ENCODE data around the gene SST.

SST gene

DNA sequence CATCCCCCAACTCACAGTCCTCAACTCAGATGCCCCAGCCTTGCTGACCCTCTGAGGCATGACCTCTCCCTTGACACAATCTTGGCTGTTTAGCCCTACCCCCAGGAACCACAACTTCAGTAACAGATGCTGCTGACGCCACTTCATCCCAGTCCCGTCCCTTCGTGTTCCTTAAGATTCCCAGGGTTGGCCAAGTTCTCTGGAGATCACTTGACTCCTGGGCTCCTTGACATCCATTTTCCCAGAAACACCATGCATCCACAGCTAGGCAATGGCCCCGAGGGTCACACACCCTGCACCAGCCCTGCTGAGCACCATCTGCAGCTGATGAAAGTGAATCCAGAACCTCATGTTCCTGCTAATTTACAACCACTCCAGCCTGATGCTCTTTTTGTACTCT, 25.3 kb upstream of the SST start:
- TF ChIP-seq ARNTL (CRISPR knock-in tag; IDR thresholded peaks at IDR 0.05; ENCODE audit: borderline replicate concordance, low read depth) (no peak), ESRRG (CRISPR knock-in tag; IDR thresholded peaks at IDR 0.05) (no peak), SNAI2 (CRISPR knock-in tag; IDR thresholded peaks at IDR 0.05) (no peak), ZFP30 (CRISPR knock-in tag; IDR thresholded peaks at IDR 0.05) (no peak), GLIS3 (CRISPR knock-in tag; IDR thresholded peaks at IDR 0.05) (no peak), ZFP3 (CRISPR knock-in tag; IDR thresholded peaks at IDR 0.05) (no peak), ZNF565 (CRISPR knock-in tag; conservative IDR thresholded peaks at IDR 0.05; ENCODE audit: low read depth) (no peak), ZNF8 (CRISPR knock-in tag; IDR thresholded peaks at IDR 0.05) (no peak), OSR1 (CRISPR knock-in tag; IDR thresholded peaks at IDR 0.05) (no peak), ZC3H10 (CRISPR knock-in tag; IDR thresholded peaks at IDR 0.05) (no peak), TCF4 (CRISPR knock-in tag; IDR thresholded peaks at IDR 0.05; ENCODE audit: borderline replicate concordance) (no peak), ISL1 (CRISPR knock-in tag; IDR thresholded peaks at IDR 0.05) (no peak), TOX (CRISPR knock-in tag; IDR thresholded peaks at IDR 0.05; ENCODE audit: borderline replicate concordance) (no peak), ZNF70 (CRISPR knock-in tag; IDR thresholded peaks at IDR 0.05) (no peak), CSDC2 (CRISPR knock-in tag; IDR thresholded peaks at IDR 0.05) (no peak), BACH2 (CRISPR knock-in tag; IDR thresholded peaks at IDR 0.05; ENCODE audit: borderline replicate concordance) (no peak)
- TF ChIP-seq, protein P1, sequence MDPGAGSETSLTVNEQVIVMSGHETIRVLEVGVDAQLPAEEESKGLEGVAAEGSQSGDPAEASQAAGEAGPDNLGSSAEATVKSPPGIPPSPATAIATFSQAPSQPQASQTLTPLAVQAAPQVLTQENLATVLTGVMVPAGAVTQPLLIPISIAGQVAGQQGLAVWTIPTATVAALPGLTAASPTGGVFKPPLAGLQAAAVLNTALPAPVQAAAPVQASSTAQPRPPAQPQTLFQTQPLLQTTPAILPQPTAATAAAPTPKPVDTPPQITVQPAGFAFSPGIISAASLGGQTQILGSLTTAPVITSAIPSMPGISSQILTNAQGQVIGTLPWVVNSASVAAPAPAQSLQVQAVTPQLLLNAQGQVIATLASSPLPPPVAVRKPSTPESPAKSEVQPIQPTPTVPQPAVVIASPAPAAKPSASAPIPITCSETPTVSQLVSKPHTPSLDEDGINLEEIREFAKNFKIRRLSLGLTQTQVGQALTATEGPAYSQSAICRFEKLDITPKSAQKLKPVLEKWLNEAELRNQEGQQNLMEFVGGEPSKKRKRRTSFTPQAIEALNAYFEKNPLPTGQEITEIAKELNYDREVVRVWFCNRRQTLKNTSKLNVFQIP (CRISPR knock-in tag; IDR thresholded peaks at IDR 0.05; ENCODE audit: borderline replicate concordance, low read depth): no peak
- TF ChIP-seq, protein P2, sequence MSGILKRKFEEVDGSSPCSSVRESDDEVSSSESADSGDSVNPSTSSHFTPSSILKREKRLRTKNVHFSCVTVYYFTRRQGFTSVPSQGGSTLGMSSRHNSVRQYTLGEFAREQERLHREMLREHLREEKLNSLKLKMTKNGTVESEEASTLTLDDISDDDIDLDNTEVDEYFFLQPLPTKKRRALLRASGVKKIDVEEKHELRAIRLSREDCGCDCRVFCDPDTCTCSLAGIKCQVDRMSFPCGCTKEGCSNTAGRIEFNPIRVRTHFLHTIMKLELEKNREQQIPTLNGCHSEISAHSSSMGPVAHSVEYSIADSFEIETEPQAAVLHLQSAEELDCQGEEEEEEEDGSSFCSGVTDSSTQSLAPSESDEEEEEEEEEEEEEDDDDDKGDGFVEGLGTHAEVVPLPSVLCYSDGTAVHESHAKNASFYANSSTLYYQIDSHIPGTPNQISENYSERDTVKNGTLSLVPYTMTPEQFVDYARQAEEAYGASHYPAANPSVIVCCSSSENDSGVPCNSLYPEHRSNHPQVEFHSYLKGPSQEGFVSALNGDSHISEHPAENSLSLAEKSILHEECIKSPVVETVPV (CRISPR knock-in tag; IDR thresholded peaks at IDR 0.05): no peak
- TF ChIP-seq, protein P3, sequence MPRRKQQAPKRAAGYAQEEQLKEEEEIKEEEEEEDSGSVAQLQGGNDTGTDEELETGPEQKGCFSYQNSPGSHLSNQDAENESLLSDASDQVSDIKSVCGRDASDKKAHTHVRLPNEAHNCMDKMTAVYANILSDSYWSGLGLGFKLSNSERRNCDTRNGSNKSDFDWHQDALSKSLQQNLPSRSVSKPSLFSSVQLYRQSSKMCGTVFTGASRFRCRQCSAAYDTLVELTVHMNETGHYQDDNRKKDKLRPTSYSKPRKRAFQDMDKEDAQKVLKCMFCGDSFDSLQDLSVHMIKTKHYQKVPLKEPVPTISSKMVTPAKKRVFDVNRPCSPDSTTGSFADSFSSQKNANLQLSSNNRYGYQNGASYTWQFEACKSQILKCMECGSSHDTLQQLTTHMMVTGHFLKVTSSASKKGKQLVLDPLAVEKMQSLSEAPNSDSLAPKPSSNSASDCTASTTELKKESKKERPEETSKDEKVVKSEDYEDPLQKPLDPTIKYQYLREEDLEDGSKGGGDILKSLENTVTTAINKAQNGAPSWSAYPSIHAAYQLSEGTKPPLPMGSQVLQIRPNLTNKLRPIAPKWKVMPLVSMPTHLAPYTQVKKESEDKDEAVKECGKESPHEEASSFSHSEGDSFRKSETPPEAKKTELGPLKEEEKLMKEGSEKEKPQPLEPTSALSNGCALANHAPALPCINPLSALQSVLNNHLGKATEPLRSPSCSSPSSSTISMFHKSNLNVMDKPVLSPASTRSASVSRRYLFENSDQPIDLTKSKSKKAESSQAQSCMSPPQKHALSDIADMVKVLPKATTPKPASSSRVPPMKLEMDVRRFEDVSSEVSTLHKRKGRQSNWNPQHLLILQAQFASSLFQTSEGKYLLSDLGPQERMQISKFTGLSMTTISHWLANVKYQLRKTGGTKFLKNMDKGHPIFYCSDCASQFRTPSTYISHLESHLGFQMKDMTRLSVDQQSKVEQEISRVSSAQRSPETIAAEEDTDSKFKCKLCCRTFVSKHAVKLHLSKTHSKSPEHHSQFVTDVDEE (CRISPR knock-in tag; IDR thresholded peaks at IDR 0.05): no peak
- TF ChIP-seq, protein P4, sequence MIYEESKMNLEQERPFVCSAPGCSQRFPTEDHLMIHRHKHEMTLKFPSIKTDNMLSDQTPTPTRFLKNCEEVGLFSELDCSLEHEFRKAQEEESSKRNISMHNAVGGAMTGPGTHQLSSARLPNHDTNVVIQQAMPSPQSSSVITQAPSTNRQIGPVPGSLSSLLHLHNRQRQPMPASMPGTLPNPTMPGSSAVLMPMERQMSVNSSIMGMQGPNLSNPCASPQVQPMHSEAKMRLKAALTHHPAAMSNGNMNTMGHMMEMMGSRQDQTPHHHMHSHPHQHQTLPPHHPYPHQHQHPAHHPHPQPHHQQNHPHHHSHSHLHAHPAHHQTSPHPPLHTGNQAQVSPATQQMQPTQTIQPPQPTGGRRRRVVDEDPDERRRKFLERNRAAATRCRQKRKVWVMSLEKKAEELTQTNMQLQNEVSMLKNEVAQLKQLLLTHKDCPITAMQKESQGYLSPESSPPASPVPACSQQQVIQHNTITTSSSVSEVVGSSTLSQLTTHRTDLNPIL (CRISPR knock-in tag; IDR thresholded peaks at IDR 0.05; ENCODE audit: low read depth): no peak
- ATAC-seq: no peak

- ATAC-seq: no peak
- TF ChIP-seq SNAI2 (CRISPR knock-in tag; IDR thresholded peaks at IDR 0.05): no peak
These were observed 24.6 kb upstream of the SST start for GRCh38 chr3:187694801-187695200.

GRCh38 chr3:187693431-187693830, 23.2 kb upstream of the SST start:
- TF ChIP-seq, protein P3 (CRISPR knock-in tag; IDR thresholded peaks at IDR 0.05): no peak
- TF ChIP-seq GLIS3 (CRISPR knock-in tag; IDR thresholded peaks at IDR 0.05) (no peak), CSDC2 (CRISPR knock-in tag; IDR thresholded peaks at IDR 0.05) (no peak), ZFP30 (CRISPR knock-in tag; IDR thresholded peaks at IDR 0.05) (no peak), TCF4 (CRISPR knock-in tag; IDR thresholded peaks at IDR 0.05; ENCODE audit: borderline replicate concordance) (no peak), OSR1 (CRISPR knock-in tag; IDR thresholded peaks at IDR 0.05) (no peak), ZFP3 (CRISPR knock-in tag; IDR thresholded peaks at IDR 0.05) (no peak), ZNF565 (CRISPR knock-in tag; conservative IDR thresholded peaks at IDR 0.05; ENCODE audit: low read depth) (no peak)
- TF ChIP-seq, protein P1 (CRISPR knock-in tag; IDR thresholded peaks at IDR 0.05; ENCODE audit: borderline replicate concordance, low read depth): no peak
- no peak for ATAC-seq
